Natural killer cell (primary cell): ENCODE measurements around the gene VGF. TPM values are rescaled to one million over a fixed set of nuclear protein-coding genes. Genes with fewer than 3 reads are reported as not detected.

Experiments
- ATAC-seq, 3 donors: fragments of 150-1000 bp in 2 of 3; fragments of 200-7000 bp in 1 of 3; cut with Tn5 transposase; 1 replicate in 1 of 3; 2 replicates in 2 of 3; pipeline ENCODE4 v1.10.0; 2021; ENCODE audit warnings: mild to moderate bottlenecking in 2 of 3, moderate library complexity in 2 of 3
- DNase-seq, 2 donors: peaks; one replicate each; pipeline versions ENCODE4 v3.0.0 to v3.0.0-alpha.2; 2013 to 2021; ENCODE audit warnings: mixed read lengths in 1 of 2
- H3K27ac ChIP-seq: one replicate; pipeline ENCODE4 v1.5.1; 2013; ENCODE audit warnings: mild to moderate bottlenecking, low read length
- H3K27me3 ChIP-seq: one replicate; pipeline ENCODE4 v1.6.1; 2013; ENCODE audit warnings: low read length; ENCODE audit not compliant: control insufficient read depth, insufficient read depth
- H3K36me3 ChIP-seq: one replicate; pipeline ENCODE4 v1.6.1; 2013; ENCODE audit warnings: low read length; ENCODE audit not compliant: control insufficient read depth, insufficient read depth
- H3K4me1 ChIP-seq: one replicate; pipeline ENCODE4 v1.6.1; 2013; ENCODE audit warnings: low read length; ENCODE audit not compliant: control insufficient read depth, insufficient read depth
- H3K4me3 ChIP-seq: one replicate; pipeline ENCODE4 v1.5.1; 2013; ENCODE audit warnings: low read length
- H3K9me3 ChIP-seq: one replicate; pipeline ENCODE4 v1.6.1; 2013; ENCODE audit warnings: low read length; ENCODE audit not compliant: control insufficient read depth, insufficient read depth
- H3K27ac Mint-ChIP-seq, 2 donors: one replicate each; pipeline ENCODE4 v1.8.0; 2022; ENCODE audit warnings: mild to moderate bottlenecking in 2 of 2, mixed read lengths in 2 of 2, moderate library complexity in 1 of 2
- H3K27me3 Mint-ChIP-seq, 2 donors: one replicate each; pipeline ENCODE4 v1.8.0; 2022; ENCODE audit warnings: low read depth in 2 of 2, mixed read lengths in 2 of 2
- H3K36me3 Mint-ChIP-seq: one replicate; pipeline ENCODE4 v1.8.0; 2022; ENCODE audit warnings: mixed read lengths
- H3K4me1 Mint-ChIP-seq, 2 donors: one replicate each; pipeline ENCODE4 v1.8.0; 2022; ENCODE audit warnings: mixed read lengths in 2 of 2
- H3K4me3 Mint-ChIP-seq: one replicate; pipeline ENCODE4 v1.8.0; 2022; ENCODE audit warnings: mild to moderate bottlenecking, moderate library complexity, mixed read lengths
- H3K9me3 Mint-ChIP-seq, 2 donors: one replicate each; pipeline ENCODE4 v1.8.0; 2022; ENCODE audit warnings: mixed read lengths in 2 of 2
- WGBS: methylation state at CpG from one replicate; pipeline ENCODE4 v1.1.7; 2013; ENCODE audit warnings: missing lambda C conversion rate; ENCODE audit not compliant: insufficient coverage; 5-methylcytosine and 5-hydroxymethylcytosine counted together
- intact Hi-C: fragments of 100-400 bp; cut with micrococcal nuclease; formaldehyde crosslinking; loops from one replicate; pipeline ENCODE4 v1.14.2; 2022
- total RNA-seq, 4 donors: library from RNA; stranded (reverse); fragments of 120-200 nt in 1 of 4; gene quantifications; one replicate each; pipeline versions ENCODE4 v1.2.3 to v1.2.4, GENCODE V29; 2013 to 2022
- TF ChIP-seq, protein P1 (sequence below): fragments of 200-600 bp; IDR thresholded peaks from one replicate; pipeline ENCODE4 v1.8.0; 2022; ENCODE audit warnings: antibody characterized with exemption

The VGF gene
- total RNA-seq, 3 donors from 2014 or later (not counting 1 experiment from before 2014, with no cell fraction given) = not detected

DNA sequence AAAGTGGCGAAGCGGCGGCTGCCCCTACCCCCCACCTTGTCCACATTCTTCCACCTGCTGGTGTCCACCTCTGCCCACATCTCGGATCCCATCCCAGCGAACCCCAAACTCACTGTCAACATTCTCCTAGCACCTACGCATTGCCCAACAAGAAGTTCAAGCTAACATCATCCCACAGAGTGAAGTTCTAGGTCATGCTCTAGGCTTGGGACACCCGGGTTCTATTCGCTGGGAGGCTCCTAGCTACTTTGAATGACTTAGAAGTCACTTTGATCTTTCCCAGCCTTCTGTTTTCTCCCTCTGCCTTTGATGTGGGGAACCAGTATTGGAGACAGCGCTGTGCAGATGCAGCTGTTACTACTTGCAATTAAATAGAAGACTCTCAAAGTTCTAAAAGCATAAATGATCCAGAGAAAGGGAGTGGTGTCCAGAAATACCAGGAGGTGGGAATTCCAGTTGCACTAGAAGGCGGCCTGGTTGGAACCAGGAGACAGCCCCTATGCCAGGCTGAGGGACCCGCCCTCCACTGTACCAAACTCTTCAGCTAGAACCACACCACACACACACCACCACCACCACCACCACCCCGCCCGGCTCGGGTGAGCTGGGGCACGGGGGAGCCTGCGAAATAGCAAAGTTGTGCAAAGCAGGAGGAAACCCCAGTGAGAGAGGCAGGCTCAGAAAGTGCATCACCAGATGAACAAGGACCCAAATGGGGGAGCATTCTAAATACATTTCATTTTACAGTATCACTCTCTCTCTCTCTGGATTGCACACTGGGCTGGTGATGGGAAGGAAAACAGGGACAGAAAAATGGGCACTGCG, 5.5 kb upstream of the VGF start:
- 7% methylated on average over 16 of the region's 17 CpGs for WGBS
- H3K4me1 ChIP-seq = peaks cover 45% of the 10 kb centered on the region
- intact Hi-C loops = no loop called here
- no peak overlapping the region for H3K27ac ChIP-seq
- H3K9me3 ChIP-seq = peaks cover 6% of the 10 kb centered on the region
- H3K4me1 Mint-ChIP-seq = peaks cover 36 to 66% of the 10 kb centered on the region in 2 donors
- peaks cover 78 to 80% of the 10 kb centered on the region in 2 donors for H3K27me3 Mint-ChIP-seq
- peaks cover 82% of the 10 kb centered on the region for H3K27me3 ChIP-seq
- no peaks in the 10 kb centered on the region for H3K36me3 Mint-ChIP-seq
- no peak overlapping the region for H3K4me3 ChIP-seq
- H3K27ac Mint-ChIP-seq = peak overlapping the region in 1 of 2 donors; percentile 66
- ATAC-seq (no peak), DNase-seq (peak in 1 of 2 donors; percentile 44)
- H3K4me3 Mint-ChIP-seq = peak overlapping the region; percentile 17
- no peaks in the 10 kb centered on the region for H3K9me3 Mint-ChIP-seq
- H3K36me3 ChIP-seq = no peaks in the 10 kb centered on the region
- TF ChIP-seq, protein P1, sequence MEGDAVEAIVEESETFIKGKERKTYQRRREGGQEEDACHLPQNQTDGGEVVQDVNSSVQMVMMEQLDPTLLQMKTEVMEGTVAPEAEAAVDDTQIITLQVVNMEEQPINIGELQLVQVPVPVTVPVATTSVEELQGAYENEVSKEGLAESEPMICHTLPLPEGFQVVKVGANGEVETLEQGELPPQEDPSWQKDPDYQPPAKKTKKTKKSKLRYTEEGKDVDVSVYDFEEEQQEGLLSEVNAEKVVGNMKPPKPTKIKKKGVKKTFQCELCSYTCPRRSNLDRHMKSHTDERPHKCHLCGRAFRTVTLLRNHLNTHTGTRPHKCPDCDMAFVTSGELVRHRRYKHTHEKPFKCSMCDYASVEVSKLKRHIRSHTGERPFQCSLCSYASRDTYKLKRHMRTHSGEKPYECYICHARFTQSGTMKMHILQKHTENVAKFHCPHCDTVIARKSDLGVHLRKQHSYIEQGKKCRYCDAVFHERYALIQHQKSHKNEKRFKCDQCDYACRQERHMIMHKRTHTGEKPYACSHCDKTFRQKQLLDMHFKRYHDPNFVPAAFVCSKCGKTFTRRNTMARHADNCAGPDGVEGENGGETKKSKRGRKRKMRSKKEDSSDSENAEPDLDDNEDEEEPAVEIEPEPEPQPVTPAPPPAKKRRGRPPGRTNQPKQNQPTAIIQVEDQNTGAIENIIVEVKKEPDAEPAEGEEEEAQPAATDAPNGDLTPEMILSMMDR = no peak

DNA sequence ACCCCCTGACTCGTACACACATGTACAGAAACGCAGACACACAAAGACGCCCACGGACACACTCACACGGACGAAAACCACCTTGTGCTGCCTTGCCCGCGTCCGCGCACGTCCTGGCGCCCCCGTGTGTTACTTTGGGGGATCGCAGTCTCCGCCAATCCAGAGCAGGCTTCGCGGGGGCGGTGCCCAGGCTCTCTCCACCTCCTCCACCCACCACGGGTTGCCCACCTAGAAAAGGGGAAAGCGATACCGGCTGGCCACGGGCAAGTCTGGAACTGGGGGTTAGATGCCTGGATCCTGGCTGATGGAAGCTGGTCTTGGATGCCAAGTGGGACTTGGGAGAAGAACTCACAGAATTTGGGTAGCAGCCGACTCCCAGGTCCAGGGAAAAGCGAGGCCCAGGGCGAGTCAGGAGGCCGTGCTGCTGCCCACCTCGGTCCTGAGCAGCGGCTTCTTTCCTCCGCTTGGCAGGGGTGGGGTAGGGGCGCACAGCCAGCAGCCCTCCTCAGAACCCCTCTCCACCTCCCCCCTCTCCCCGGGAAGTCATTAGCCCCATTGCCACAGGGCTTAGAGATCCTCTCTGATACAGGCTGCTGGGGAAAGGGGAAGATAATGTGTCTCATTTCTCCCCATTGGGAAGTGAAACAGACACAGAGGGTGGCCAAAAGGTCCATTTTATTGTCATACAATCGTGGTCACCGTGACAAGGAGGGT, 4.6 kb upstream of the VGF start:
- TF ChIP-seq, protein P1 = peak; percentile 88
- no peaks in the 10 kb centered on the region for H3K9me3 Mint-ChIP-seq
- ATAC-seq = peak; percentile 65 to 74 (median 66)
- intact Hi-C loops = loop anchor here (1.0 to 2.0 kb wide), 2 partner anchors 26 to 93 kb away; no protein-coding TSS in a partner anchor
- peaks cover 45 to 74% of the 10 kb centered on the region in 2 donors for H3K4me1 Mint-ChIP-seq
- H3K4me3 Mint-ChIP-seq = peak overlapping the region; percentile 1
- WGBS = 2% methylated on average over 32 of the region's 33 CpGs
- Histone ChIP-seq H3K4me3 (no peak overlapping the region), H3K27me3 (peaks cover 80% of the 10 kb centered on the region), H3K27ac (no peak overlapping the region), H3K9me3 (peaks cover 9% of the 10 kb centered on the region), H3K4me1 (peaks cover 53% of the 10 kb centered on the region), H3K36me3 (no peaks in the 10 kb centered on the region)
- peaks cover 74 to 77% of the 10 kb centered on the region in 2 donors for H3K27me3 Mint-ChIP-seq
- DNase-seq = peak; percentile 82 to 88
- H3K27ac Mint-ChIP-seq = peak overlapping the region in 1 of 2 donors; percentile 66
- H3K36me3 Mint-ChIP-seq = no peaks in the 10 kb centered on the region

DNA sequence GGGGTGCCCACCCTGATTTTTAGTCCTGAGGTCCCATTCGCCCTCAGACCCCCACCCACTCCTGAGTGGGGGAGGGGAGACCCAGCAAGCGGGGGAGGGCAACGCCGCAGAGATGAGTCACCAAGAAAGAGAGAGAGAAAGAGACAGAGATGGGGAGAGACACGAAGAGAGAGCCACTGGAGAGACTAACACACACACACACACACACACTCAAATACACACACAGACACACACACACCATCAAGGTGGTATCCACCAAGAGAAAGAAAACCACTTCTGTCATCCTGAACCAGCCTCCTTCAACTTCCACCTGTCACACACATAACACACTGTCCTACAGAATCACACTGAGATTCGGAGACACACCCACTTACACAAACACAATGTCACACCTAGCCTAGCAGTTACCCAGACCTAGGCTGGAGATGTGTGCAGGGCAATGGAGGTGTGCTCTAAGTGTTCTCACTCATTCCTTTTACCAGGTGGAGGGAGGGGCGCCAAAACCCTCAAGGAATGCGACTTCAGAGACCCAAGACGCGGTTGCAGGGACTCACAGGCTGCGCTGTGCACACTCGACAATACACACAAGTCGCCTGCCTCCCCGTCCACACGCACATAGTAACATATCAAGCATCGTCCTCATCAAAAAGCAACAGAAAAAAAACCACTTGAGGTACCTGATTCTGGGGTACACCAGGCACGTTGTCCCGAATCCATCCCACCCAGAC, 3.9 kb upstream of the VGF start:
- WGBS = 2% methylated on average over 13 of the region's 18 CpGs
- TF ChIP-seq, protein P1 = no peak
- Histone ChIP-seq H3K4me1 (peaks cover 57% of the 10 kb centered on the region), H3K27ac (no peak overlapping the region), H3K4me3 (no peak overlapping the region), H3K27me3 (peaks cover 84% of the 10 kb centered on the region), H3K9me3 (peaks cover 9% of the 10 kb centered on the region), H3K36me3 (no peaks in the 10 kb centered on the region)
- Mint-ChIP-seq H3K27me3 (peaks cover 67 to 70% of the 10 kb centered on the region in 2 donors), H3K36me3 (no peaks in the 10 kb centered on the region), H3K9me3 (no peaks in the 10 kb centered on the region), H3K27ac (peak overlapping the region; percentile 3 to 66), H3K4me3 (peak overlapping the region; percentile 1), H3K4me1 (peaks cover 42 to 76% of the 10 kb centered on the region in 2 donors)
- DNase-seq (no peak), ATAC-seq (no peak)
- intact Hi-C loops = loop anchor here (1.0 to 2.0 kb wide), 2 partner anchors 25 to 92 kb away; no protein-coding TSS in a partner anchor
